Panc1 (cell line): ENCODE measurements around the gene CLDN34.

Source experiments
- POLR2AphosphoS5 ChIP-seq: IDR thresholded peaks from 2 replicates; pipeline ENCODE4 v1.6.1; 2012; ENCODE audit warnings: mild to moderate bottlenecking, low read depth, low read length, moderate library complexity
- SIN3A ChIP-seq: IDR thresholded peaks from 2 replicates; pipeline ENCODE4 v1.6.1; 2012; ENCODE audit warnings: low read depth, mild to moderate bottlenecking, low read length, moderate library complexity, borderline replicate concordance; ENCODE audit not compliant: insufficient read depth
- TCF7L2 ChIP-seq: IDR thresholded peaks from 2 replicates; pipeline ENCODE4 v1.6.1; 2011; ENCODE audit warnings: mild to moderate bottlenecking, low read depth, low read length, inconsistent platforms
- TF ChIP-seq, protein P1 (sequence below): fragments of 450-650 bp; IDR thresholded peaks from 2 replicates; pipeline ENCODE4 v1.5.1; 2017; ENCODE audit warnings: mild to moderate bottlenecking
- TF ChIP-seq, protein P2 (sequence below), 2 experiments: IDR thresholded peaks; 2 replicates each; pipeline ENCODE4 v1.6.1; 2011 to 2012; ENCODE audit warnings: low read depth in 2 of 2, control low read depth in 1 of 2, low read length in 1 of 2, mild to moderate bottlenecking in 1 of 2, moderate library complexity in 1 of 2; ENCODE audit not compliant: insufficient read depth in 1 of 2

DNA sequence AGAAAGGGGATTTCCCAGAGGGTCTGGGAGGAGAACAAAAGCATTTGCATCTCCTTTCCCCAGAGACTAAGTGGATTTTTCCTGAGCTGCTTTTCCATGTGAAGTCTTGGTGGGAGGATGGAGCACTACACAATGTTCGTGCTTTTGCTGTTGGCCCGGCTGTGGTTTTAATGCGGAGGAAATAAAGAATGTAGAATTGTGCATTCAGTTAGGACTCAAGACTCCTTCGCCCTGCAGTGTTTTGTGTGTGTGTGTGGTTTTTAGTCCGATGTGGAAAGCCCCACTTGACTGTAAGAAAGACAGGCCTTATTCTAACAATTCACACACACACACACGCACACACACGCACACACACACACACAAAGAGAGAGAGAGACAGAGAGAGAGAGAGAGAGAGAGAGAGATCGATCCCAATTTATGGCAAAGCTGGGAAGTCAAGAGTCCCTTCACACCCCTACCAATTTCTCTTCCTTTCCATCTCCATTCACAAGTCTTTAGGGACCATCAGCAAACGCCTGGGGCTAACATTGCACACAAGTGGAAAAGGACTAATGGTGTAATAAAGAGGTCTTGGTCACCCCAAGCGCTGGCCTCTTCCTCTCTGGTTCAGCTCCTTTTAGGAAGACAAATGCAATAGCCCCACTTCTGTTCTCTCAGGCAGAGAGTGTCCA lies 44.2 kb downstream of the CLDN34 start:
- TF ChIP-seq POLR2AphosphoS5, result no peak
- TF ChIP-seq, protein P1, sequence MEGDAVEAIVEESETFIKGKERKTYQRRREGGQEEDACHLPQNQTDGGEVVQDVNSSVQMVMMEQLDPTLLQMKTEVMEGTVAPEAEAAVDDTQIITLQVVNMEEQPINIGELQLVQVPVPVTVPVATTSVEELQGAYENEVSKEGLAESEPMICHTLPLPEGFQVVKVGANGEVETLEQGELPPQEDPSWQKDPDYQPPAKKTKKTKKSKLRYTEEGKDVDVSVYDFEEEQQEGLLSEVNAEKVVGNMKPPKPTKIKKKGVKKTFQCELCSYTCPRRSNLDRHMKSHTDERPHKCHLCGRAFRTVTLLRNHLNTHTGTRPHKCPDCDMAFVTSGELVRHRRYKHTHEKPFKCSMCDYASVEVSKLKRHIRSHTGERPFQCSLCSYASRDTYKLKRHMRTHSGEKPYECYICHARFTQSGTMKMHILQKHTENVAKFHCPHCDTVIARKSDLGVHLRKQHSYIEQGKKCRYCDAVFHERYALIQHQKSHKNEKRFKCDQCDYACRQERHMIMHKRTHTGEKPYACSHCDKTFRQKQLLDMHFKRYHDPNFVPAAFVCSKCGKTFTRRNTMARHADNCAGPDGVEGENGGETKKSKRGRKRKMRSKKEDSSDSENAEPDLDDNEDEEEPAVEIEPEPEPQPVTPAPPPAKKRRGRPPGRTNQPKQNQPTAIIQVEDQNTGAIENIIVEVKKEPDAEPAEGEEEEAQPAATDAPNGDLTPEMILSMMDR, result no peak
- TF ChIP-seq, protein P2, sequence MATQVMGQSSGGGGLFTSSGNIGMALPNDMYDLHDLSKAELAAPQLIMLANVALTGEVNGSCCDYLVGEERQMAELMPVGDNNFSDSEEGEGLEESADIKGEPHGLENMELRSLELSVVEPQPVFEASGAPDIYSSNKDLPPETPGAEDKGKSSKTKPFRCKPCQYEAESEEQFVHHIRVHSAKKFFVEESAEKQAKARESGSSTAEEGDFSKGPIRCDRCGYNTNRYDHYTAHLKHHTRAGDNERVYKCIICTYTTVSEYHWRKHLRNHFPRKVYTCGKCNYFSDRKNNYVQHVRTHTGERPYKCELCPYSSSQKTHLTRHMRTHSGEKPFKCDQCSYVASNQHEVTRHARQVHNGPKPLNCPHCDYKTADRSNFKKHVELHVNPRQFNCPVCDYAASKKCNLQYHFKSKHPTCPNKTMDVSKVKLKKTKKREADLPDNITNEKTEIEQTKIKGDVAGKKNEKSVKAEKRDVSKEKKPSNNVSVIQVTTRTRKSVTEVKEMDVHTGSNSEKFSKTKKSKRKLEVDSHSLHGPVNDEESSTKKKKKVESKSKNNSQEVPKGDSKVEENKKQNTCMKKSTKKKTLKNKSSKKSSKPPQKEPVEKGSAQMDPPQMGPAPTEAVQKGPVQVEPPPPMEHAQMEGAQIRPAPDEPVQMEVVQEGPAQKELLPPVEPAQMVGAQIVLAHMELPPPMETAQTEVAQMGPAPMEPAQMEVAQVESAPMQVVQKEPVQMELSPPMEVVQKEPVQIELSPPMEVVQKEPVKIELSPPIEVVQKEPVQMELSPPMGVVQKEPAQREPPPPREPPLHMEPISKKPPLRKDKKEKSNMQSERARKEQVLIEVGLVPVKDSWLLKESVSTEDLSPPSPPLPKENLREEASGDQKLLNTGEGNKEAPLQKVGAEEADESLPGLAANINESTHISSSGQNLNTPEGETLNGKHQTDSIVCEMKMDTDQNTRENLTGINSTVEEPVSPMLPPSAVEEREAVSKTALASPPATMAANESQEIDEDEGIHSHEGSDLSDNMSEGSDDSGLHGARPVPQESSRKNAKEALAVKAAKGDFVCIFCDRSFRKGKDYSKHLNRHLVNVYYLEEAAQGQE (IDR thresholded peaks at IDR 0.05; ENCODE audit: insufficient read depth in 1 of 2, low read depth in 2 of 2, low read length in 1 of 2), result no peak
- no peak for TF ChIP-seq SIN3A
- TF ChIP-seq TCF7L2, result no peak
